SJCRH30 (cell line): ENCODE results near the gene RFX3. TPM values are rescaled to one million over a fixed set of nuclear protein-coding genes. Genes with fewer than 3 reads are reported as not detected.

Source experiments
- DNase-seq, 2 experiments: peaks; one replicate each; pipeline ENCODE4 v3.0.0-alpha.2; 2015 to 2020
- H3K27ac ChIP-seq: fragments of 250-450 bp; sonication (Bioruptor Pico); 2 replicates; pipeline ENCODE4 v1.5.1; 2020; ENCODE audit warnings: mild to moderate bottlenecking, moderate library complexity
- H3K27me3 ChIP-seq: fragments of 250-450 bp; sonication (Bioruptor Pico); 2 replicates; pipeline ENCODE4 v1.5.1; 2020; ENCODE audit warnings: mild to moderate bottlenecking, moderate library complexity
- H3K36me3 ChIP-seq: fragments of 250-450 bp; sonication (Bioruptor Pico); 2 replicates; pipeline ENCODE4 v1.5.1; 2020; ENCODE audit warnings: mild to moderate bottlenecking, moderate library complexity
- H3K4me1 ChIP-seq: fragments of 250-450 bp; sonication (Bioruptor Pico); 2 replicates; pipeline ENCODE4 v1.5.1; 2020; ENCODE audit warnings: mild to moderate bottlenecking, moderate library complexity
- H3K4me3 ChIP-seq: fragments of 250-450 bp; sonication (Bioruptor Pico); 2 replicates; pipeline ENCODE4 v1.5.1; 2020; ENCODE audit warnings: mild to moderate bottlenecking, moderate library complexity
- H3K9me3 ChIP-seq: fragments of 250-450 bp; sonication (Bioruptor Pico); replicated peaks from 2 replicates; pipeline ENCODE4 v1.5.1; 2020; ENCODE audit warnings: mild to moderate bottlenecking, moderate library complexity
- total RNA-seq: library from RNA; depleted of rRNA; stranded (reverse); fragments of >200 nt; shearing (Covaris generic); gene quantifications from 2 replicates; pipeline ENCODE4 v1.2.3, GENCODE V29; 2014

Gene RFX3
- total RNA-seq, 1 experiment from 2014 or later = 5.1 TPM

DNA sequence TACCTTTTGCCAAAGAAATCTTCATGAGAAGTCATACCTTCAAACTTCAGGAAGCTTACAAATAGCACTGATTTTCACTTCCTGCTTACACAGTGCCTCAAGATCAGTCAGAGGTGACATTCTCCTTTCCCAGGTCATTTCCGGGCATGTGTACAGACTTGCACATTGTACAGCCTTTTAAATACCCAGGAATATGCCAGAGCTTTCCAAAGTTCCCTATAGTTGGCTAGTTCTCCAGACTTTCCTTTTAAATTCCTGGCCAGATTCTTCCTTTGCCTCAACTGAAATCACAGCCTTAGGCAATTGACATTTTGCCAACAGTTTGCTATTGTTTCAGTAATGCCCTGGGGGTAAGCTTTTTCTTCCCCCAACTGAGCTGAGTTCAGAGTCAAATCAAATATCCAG lies 47.2 kb downstream of the RFX3 start:
- no peaks in the 10 kb centered on the region for H3K27me3 ChIP-seq
- no peak overlapping the region for H3K27ac ChIP-seq
- DNase-seq = peak; percentile 29 to 53
- no peaks in the 10 kb centered on the region for H3K9me3 ChIP-seq
- peaks cover 7% of the 10 kb centered on the region; the same call in 1 of the 2 replicates for H3K4me1 ChIP-seq
- no peak overlapping the region for H3K4me3 ChIP-seq
- H3K36me3 ChIP-seq = 0 out of 2 replicates have a peak, but pooled peaks cover 2% of the 10 kb centered on the region

GRCh38 chr9:3477236-3477834 lies 48.5 kb downstream of the RFX3 start:
- Histone ChIP-seq H3K4me3 (no peak overlapping the region), H3K36me3 (0 out of 2 replicates have a peak, but pooled peaks cover 2% of the 10 kb centered on the region), H3K27ac (no peak overlapping the region), H3K9me3 (no peaks in the 10 kb centered on the region), H3K27me3 (no peaks in the 10 kb centered on the region), H3K4me1 (0 out of 2 replicates have a peak, but pooled peaks cover 2% of the 10 kb centered on the region)
- DNase-seq = no peak

- Histone ChIP-seq H3K4me1 (no peaks in the 10 kb centered on the region), H3K4me3 (no peak overlapping the region), H3K9me3 (no peaks in the 10 kb centered on the region), H3K36me3 (0 out of 2 replicates have a peak, but pooled peaks cover 2% of the 10 kb centered on the region), H3K27me3 (no peaks in the 10 kb centered on the region), H3K27ac (no peak overlapping the region)
- no peak for DNase-seq
These were observed 50.3 kb downstream of the RFX3 start for GRCh38 chr9:3475300-3476020.

GRCh38 chr9:3474821-3475220 lies 51.0 kb downstream of the RFX3 start:
- Histone ChIP-seq H3K4me3 (no peak overlapping the region), H3K36me3 (0 out of 2 replicates have a peak, but pooled peaks cover 2% of the 10 kb centered on the region), H3K27ac (no peak overlapping the region), H3K9me3 (no peaks in the 10 kb centered on the region), H3K4me1 (no peaks in the 10 kb centered on the region), H3K27me3 (no peaks in the 10 kb centered on the region)
- no peak for DNase-seq

DNA sequence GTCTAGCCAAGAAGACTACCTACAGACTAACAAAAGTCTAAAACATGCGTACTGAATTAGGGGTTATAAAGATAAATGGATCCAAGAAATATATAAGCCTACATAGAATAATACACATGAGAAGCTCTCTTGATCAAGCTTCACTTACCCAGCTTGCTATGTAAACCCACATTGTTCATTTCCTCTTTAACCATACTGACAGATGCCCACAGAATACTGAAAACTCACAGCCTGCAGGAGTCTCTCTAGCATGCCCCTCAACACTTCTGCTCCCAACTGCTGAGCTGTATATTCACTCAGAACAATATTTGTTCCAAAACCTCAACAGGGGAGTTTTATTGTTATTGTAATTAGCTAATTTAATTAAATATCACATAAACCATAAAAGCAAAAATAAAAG lies 52.4 kb downstream of the RFX3 start:
- DNase-seq = no peak
- H3K27me3 ChIP-seq = no peaks in the 10 kb centered on the region
- no peak overlapping the region for H3K27ac ChIP-seq
- H3K4me1 ChIP-seq = peaks cover 6% of the 10 kb centered on the region
- H3K36me3 ChIP-seq = 0 out of 2 replicates have a peak, but pooled peaks cover 2% of the 10 kb centered on the region
- no peaks in the 10 kb centered on the region for H3K9me3 ChIP-seq
- no peak overlapping the region for H3K4me3 ChIP-seq

GRCh38 chr9:3471883-3472282 lies 53.9 kb downstream of the RFX3 start:
- Histone ChIP-seq H3K36me3 (no peaks in the 10 kb centered on the region), H3K27ac (no peak overlapping the region)

DNA sequence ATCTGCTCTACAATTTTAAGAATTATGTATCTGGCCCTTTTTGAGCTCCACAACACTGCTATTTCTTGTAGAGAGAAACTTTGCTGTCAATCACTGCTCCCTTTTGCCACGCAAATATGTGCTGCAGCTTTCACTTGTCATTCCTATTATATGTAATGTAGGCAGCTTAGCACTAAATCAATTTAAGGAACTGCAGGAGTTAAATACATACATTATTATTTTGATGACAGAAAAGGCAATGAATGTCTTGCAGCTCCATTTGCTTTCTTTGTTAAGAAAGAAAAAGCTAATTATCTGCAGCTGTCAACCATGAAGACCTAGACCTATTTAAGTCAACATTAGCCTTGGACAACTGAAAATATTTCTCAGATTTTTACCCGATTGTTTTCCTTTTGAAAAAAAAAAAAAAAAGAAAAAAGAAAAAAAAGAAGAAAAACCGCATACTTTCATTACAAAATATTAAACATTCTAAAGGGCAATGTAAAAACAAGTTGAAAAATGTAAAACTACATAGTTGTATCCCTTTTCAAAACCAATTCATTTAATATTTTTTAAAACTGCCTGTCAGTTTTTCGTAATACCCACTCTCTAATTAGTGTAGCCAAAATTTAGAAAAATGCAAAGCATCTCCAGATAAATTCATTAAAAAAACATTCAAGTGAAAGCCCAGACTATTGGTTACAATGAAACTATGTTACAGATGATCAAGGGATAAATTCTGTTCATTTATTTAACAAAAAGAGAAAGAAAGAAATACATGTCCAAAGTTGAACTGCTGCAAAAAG lies 57.2 kb downstream of the RFX3 start:
- peak overlapping the region; percentile 40; the same call in 1 of the 2 replicates for H3K27ac ChIP-seq
- no peaks in the 10 kb centered on the region for H3K36me3 ChIP-seq
- no peaks in the 10 kb centered on the region for H3K9me3 ChIP-seq
- no peaks in the 10 kb centered on the region for H3K27me3 ChIP-seq
- no peak overlapping the region for H3K4me3 ChIP-seq
- peak in 1 of 2 experiments; percentile 9 for DNase-seq
- H3K4me1 ChIP-seq = peaks cover 12% of the 10 kb centered on the region

More at GRCh38 chr9:3471883-3472282, 53.9 kb downstream of the RFX3 start:
- no peak for DNase-seq
- H3K4me1 ChIP-seq = peaks cover 12% of the 10 kb centered on the region
- no peak overlapping the region for H3K4me3 ChIP-seq
- H3K27me3 ChIP-seq = no peaks in the 10 kb centered on the region
- H3K9me3 ChIP-seq = no peaks in the 10 kb centered on the region

DNA sequence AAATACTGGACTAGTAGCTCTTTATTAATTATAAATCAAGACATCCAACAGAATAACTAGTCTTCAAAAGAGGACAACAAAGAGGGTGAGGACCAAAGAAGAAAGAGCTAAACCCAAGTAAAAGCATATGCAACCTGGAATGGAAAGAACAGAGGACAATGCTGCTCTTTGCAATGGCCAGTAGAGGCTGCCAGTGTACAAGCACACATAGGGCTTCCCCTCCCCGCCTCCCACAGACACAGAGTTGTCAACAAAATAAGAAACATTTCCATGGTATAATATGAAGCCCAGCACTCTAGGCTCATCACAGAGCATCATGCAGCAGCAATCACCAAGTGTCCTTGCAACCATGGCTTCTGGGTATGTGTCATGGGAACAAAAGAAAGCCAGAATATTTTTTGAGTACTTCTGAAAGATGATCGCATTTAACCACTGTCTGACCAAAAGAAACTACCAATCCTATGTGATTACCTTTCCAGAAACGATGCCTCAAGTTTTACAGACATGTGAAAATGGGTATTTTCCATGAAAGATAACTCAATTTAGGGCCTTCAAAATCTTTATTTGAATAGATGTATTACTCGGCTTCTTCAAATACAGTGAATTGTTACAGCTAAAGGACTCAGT lies 58.1 kb downstream of the RFX3 start:
- no peaks in the 10 kb centered on the region for H3K27me3 ChIP-seq
- no peaks in the 10 kb centered on the region for H3K36me3 ChIP-seq
- no peak overlapping the region for H3K4me3 ChIP-seq
- no peaks in the 10 kb centered on the region for H3K9me3 ChIP-seq
- DNase-seq = peak; percentile 60 to 71
- peaks cover 12% of the 10 kb centered on the region for H3K4me1 ChIP-seq
- H3K27ac ChIP-seq = peak overlapping the region; percentile 40; the same call in 1 of the 2 replicates

GRCh38 chr9:3464033-3464638 lies 61.7 kb downstream of the RFX3 start:
- Histone ChIP-seq H3K9me3 (no peaks in the 10 kb centered on the region), H3K4me1 (peaks cover 13% of the 10 kb centered on the region), H3K4me3 (no peak overlapping the region), H3K27me3 (no peaks in the 10 kb centered on the region), H3K36me3 (no peaks in the 10 kb centered on the region), H3K27ac (no peak overlapping the region)
- DNase-seq = no peak

DNA sequence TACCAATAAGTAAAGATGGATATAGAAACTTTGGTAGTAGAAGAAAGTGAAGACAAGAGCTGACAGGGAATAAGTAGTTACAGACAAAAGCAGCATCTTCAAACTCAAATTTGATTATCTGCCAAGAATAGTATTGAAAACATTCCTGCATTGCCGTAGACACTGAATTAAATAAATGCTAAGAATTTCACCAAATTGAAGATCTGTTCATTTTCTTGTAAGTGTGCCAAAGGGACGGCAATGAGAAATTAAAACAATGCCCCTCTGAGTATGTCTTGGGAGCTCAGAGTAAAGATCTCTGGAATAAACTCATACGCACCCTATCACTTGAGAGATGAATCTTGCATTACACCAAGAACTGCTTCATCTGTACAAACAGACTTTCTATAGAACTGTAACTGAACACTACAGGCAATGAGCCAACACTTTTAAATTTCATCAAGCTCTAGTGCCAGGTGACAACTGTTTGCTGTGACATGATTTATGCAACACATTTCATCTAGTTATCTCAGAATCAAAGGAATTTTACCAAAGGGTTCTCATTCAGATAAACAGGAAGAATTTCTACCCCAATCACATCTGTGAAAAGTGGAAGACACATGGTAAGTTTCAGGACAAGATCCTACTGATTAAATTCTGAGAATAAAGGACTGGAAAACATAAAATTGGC lies 66.9 kb downstream of the RFX3 start:
- DNase-seq = peak in 1 of 2 experiments; percentile 54
- no peak overlapping the region for H3K27ac ChIP-seq
- no peak overlapping the region for H3K4me3 ChIP-seq

GRCh38 chr9:3457175-3457574 lies 68.6 kb downstream of the RFX3 start:
- H3K4me1 ChIP-seq = peaks cover 4% of the 10 kb centered on the region; the same call in 1 of the 2 replicates
- H3K36me3 ChIP-seq = no peaks in the 10 kb centered on the region
- H3K4me3 ChIP-seq = no peak overlapping the region
- H3K27ac ChIP-seq = no peak overlapping the region
- no peaks in the 10 kb centered on the region for H3K9me3 ChIP-seq
- no peak for DNase-seq
- no peaks in the 10 kb centered on the region for H3K27me3 ChIP-seq

More for the DNA sequence above, 66.9 kb downstream of the RFX3 start:
- Histone ChIP-seq H3K27me3 (no peaks in the 10 kb centered on the region), H3K4me1 (peaks cover 4% of the 10 kb centered on the region; the same call in 1 of the 2 replicates), H3K9me3 (no peaks in the 10 kb centered on the region), H3K36me3 (no peaks in the 10 kb centered on the region)

DNA sequence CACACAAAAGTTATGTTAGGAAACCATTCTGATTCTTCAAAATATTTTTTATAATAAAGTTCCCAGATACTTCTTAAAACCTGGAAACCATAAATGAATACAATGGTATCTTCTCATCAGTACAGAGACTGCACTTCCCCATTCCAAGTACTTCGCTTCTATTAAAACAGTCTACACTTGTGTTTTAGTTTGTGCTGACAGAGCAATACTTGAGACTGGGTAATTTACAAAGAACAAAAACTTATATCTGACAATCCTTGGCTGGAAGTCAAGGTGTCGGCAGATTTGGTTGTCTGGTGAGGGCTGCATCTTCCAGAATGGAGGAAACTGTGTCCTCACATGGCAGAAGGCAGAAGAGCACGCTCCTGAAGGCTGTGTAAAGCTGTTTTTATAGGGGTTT lies 70.1 kb downstream of the RFX3 start:
- Histone ChIP-seq H3K36me3 (no peaks in the 10 kb centered on the region), H3K4me3 (no peak overlapping the region), H3K4me1 (peaks cover 4% of the 10 kb centered on the region; the same call in 1 of the 2 replicates), H3K9me3 (no peaks in the 10 kb centered on the region), H3K27ac (no peak overlapping the region), H3K27me3 (no peaks in the 10 kb centered on the region)
- no peak for DNase-seq

DNA sequence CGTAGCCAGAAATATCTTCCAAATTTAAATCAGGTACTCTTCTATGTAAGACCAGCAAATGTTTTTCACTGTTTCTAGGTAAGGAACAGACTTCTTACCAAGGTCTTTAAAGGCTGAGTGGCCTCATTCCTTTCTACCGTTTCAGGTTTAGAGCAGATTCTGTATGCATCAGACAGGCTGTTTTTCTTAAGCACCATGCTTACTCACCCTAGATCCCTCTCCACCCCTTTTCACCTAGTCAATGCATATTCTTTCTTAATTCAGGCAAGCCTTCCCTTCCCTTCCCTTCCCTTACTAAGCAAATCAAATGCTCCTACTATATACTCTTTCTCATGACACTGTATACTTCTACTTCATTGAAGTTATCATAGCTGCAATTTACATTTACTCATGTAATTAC lies 70.7 kb downstream of the RFX3 start:
- Histone ChIP-seq H3K4me3 (no peak overlapping the region), H3K36me3 (no peaks in the 10 kb centered on the region), H3K4me1 (peaks cover 4% of the 10 kb centered on the region; the same call in 1 of the 2 replicates), H3K27me3 (no peaks in the 10 kb centered on the region), H3K9me3 (no peaks in the 10 kb centered on the region), H3K27ac (no peak overlapping the region)
- DNase-seq = no peak

DNA sequence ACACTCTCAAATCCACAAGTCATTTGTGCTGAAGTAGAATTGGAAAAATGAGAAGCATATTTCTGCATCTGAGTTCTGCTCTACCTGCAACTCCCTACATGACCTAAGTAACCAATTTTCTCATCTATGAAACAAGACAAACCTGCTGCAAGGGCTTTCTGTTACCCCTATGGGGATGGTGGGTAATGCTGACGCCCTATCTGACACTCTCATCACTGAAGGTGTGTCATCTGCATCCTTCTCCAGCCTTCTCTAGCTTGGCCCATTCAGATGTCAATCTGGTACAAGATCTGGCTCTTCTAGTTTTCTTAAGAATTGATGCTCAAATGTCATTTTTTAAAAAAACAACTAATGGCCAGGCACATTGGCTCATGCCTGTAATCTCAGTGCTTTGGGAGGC lies 73.8 kb downstream of the RFX3 start:
- Histone ChIP-seq H3K36me3 (no peaks in the 10 kb centered on the region), H3K4me3 (no peak overlapping the region), H3K4me1 (no peaks in the 10 kb centered on the region), H3K9me3 (no peaks in the 10 kb centered on the region), H3K27ac (no peak overlapping the region), H3K27me3 (no peaks in the 10 kb centered on the region)
- DNase-seq = no peak
